PFSK-1 (cell line): ENCODE measurements around the gene ZBTB9.

Experiments used
- FOXP2 ChIP-seq: optimal IDR thresholded peaks from 2 replicates; pipeline ENCODE3; 2011; ENCODE audit warnings: borderline replicate concordance, control low read depth, inconsistent platforms; ENCODE audit not compliant: insufficient read depth; ENCODE audit errors: extremely low read length, extremely low read depth
- POLR2AphosphoS5 ChIP-seq: IDR thresholded peaks from 2 replicates; pipeline ENCODE4 v1.6.1; 2012; ENCODE audit warnings: low read depth, mild to moderate bottlenecking, control low read depth, low read length, moderate library complexity
- REST ChIP-seq, 2 experiments: IDR thresholded peaks; 2 replicates each; pipeline versions ENCODE4 v1.6.1 to v1.8.0; 2011 to 2012; ENCODE audit warnings: low read depth in 2 of 2, low read length in 2 of 2, control low read depth in 1 of 2, inconsistent platforms in 1 of 2, mild to moderate bottlenecking in 1 of 2, moderate library complexity in 1 of 2; ENCODE audit not compliant: insufficient read depth in 1 of 2
- SIN3A ChIP-seq: IDR thresholded peaks from 2 replicates; pipeline ENCODE4 v1.6.1; 2012; ENCODE audit warnings: mild to moderate bottlenecking, low read length, moderate library complexity, borderline replicate concordance; ENCODE audit not compliant: insufficient read depth
- TAF1 ChIP-seq: IDR thresholded peaks from 2 replicates; pipeline ENCODE4 v1.6.1; 2012; ENCODE audit warnings: low read length, control low read depth, borderline replicate concordance; ENCODE audit not compliant: insufficient read depth

The ZBTB9 gene

GRCh38 chr6:33483678-33484077 lies 29.3 kb downstream of the ZBTB9 start:
- TF ChIP-seq TAF1 (no peak), FOXP2 (no peak), POLR2AphosphoS5 (no peak), REST (IDR thresholded peaks at IDR 0.05; ENCODE audit: insufficient read depth in 1 of 2, low read depth in 2 of 2, low read length in 2 of 2) (no peak), SIN3A (no peak)

DNA sequence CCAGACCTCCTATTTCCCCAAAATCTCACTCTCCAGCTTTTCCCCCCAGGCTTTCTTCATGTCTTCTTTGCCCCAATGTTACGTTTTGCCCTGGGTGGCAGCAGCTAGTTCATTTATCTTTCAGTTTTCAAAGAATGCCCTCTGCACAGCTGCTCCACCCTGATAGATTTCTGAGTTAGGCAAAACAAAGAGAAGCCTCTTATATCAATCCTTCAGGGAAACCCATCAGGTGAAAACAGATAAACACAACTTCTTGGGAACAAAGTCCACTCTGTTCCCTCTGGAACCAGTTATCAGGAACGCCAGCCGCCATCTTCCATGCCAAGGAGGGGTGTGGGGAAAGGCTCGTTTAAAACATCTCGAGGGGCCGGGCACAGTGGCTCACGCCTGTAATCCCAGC lies 34.0 kb downstream of the ZBTB9 start:
- TF ChIP-seq TAF1 (no peak), REST (IDR thresholded peaks at IDR 0.05; ENCODE audit: insufficient read depth in 1 of 2, low read depth in 2 of 2, low read length in 2 of 2) (no peak), SIN3A (no peak)

GRCh38 chr6:33490198-33490597 lies 35.8 kb downstream of the ZBTB9 start:
- no peak for TF ChIP-seq POLR2AphosphoS5
- no peak for TF ChIP-seq TAF1
- no peak for TF ChIP-seq SIN3A
- TF ChIP-seq FOXP2 = no peak
- no peak for TF ChIP-seq REST (IDR thresholded peaks at IDR 0.05; ENCODE audit: insufficient read depth in 1 of 2, low read depth in 2 of 2, low read length in 2 of 2)

DNA sequence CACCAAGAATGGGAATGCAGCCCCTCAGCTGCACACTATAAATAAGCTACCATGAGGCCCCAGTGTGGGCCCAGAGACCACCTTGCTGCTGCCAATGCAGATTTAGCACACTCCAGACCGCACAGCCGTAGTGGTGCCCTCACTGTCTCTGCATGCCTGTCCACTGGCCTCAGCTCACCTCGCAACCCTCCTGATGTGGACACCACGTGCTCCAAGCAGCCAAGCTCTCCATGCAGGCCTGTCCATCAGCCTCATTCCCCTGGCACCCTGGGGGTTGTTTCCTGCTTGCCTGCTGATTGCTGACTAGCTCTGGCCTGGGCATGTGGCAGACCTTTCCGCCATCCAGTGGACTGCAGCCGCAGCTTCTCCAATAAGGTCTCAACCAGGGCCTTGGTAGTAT lies 36.2 kb downstream of the ZBTB9 start:
- no peak for TF ChIP-seq POLR2AphosphoS5

DNA sequence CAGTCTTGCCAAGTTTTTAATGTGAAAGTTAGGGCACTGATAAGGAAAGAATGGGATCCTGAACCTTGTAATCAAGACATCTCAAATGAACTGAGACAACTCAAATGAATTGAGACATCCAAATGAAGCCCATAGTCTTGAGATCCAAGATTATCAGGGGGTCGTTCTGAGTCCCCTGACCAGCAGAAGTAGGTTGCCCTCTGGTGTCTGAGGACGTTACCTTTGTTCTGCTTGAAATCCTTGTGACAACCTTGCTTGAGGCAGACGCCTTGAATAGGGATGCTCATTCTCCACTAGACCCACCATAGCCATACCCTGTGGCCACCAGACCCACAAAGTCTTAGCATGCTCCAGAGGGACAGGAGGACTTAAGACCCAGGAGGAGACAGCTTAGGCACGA lies 37.7 kb downstream of the ZBTB9 start:
- no peak for TF ChIP-seq POLR2AphosphoS5
- TF ChIP-seq TAF1 = no peak

DNA sequence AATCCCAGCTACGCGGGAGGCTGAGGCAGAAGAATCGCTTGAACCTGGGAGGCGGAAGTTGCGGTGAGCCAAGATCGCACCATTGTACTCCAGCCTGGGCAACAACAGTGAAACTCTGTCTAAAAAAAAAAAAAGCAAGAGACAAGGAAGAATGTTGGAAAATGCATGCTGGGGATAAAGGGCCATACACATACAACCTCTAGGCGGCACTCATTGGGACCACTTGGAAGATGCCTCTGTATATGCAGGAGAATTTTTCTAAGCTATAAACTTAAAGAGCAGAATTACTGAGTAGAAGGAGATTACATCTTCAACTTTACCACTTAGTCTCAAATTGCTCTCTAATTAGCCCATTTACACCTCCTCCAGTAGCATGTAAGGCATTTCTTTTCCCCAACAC lies 42.8 kb downstream of the ZBTB9 start:
- TF ChIP-seq TAF1 (no peak), POLR2AphosphoS5 (no peak), SIN3A (no peak), FOXP2 (no peak), REST (IDR thresholded peaks at IDR 0.05; ENCODE audit: insufficient read depth in 1 of 2, low read depth in 2 of 2, low read length in 2 of 2) (no peak)
